Measurements from ENCODE around the gene SLC24A4.

DNA sequence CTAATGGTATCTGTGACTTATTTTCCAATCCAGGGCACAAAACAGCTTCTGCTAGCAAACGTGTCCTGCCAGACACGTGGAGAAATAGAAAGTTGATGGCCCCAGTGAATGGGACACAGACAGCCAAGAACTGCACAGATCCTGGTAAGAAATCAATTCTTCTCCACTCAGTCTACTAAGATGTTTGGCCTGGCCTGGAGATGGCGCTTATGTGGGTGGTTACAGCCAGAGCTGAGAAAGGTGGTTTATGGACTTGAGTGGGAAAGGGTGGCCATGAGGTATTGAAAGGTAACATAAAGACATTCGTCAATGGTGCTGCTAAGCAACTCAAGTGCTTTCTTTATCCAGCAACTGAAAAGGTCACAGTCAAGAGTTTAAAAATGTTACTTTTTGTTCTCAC lies 2.9 kb downstream of the SLC24A4 start:
- TF ChIP-seq, protein P1, sequence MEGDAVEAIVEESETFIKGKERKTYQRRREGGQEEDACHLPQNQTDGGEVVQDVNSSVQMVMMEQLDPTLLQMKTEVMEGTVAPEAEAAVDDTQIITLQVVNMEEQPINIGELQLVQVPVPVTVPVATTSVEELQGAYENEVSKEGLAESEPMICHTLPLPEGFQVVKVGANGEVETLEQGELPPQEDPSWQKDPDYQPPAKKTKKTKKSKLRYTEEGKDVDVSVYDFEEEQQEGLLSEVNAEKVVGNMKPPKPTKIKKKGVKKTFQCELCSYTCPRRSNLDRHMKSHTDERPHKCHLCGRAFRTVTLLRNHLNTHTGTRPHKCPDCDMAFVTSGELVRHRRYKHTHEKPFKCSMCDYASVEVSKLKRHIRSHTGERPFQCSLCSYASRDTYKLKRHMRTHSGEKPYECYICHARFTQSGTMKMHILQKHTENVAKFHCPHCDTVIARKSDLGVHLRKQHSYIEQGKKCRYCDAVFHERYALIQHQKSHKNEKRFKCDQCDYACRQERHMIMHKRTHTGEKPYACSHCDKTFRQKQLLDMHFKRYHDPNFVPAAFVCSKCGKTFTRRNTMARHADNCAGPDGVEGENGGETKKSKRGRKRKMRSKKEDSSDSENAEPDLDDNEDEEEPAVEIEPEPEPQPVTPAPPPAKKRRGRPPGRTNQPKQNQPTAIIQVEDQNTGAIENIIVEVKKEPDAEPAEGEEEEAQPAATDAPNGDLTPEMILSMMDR (IDR thresholded peaks at IDR 0.05), result no peak
- no peak for TF ChIP-seq POLR2A (IDR thresholded peaks at IDR 0.05)

All from uterus (tissue), 2 donors.